Natural killer cell (primary cell): ENCODE measurements around the gene MAPRE3. TPM values are rescaled to one million over a fixed set of nuclear protein-coding genes. Genes with fewer than 3 reads are reported as not detected.

ENCODE experiments used
- ATAC-seq, 3 donors: fragments of 150-1000 bp in 2 of 3; fragments of 200-7000 bp in 1 of 3; cut with Tn5 transposase; 1 replicate in 1 of 3; 2 replicates in 2 of 3; pipeline ENCODE4 v1.10.0; 2021; ENCODE audit warnings: mild to moderate bottlenecking in 2 of 3, moderate library complexity in 2 of 3
- DNase-seq, 2 donors: peaks; one replicate each; pipeline versions ENCODE4 v3.0.0 to v3.0.0-alpha.2; 2013 to 2021; ENCODE audit warnings: mixed read lengths in 1 of 2
- H3K27ac ChIP-seq: one replicate; pipeline ENCODE4 v1.5.1; 2013; ENCODE audit warnings: mild to moderate bottlenecking, low read length
- H3K27me3 ChIP-seq: one replicate; pipeline ENCODE4 v1.6.1; 2013; ENCODE audit warnings: low read length; ENCODE audit not compliant: control insufficient read depth, insufficient read depth
- H3K36me3 ChIP-seq: one replicate; pipeline ENCODE4 v1.6.1; 2013; ENCODE audit warnings: low read length; ENCODE audit not compliant: control insufficient read depth, insufficient read depth
- H3K4me1 ChIP-seq: one replicate; pipeline ENCODE4 v1.6.1; 2013; ENCODE audit warnings: low read length; ENCODE audit not compliant: control insufficient read depth, insufficient read depth
- H3K4me3 ChIP-seq: one replicate; pipeline ENCODE4 v1.5.1; 2013; ENCODE audit warnings: low read length
- H3K9me3 ChIP-seq: one replicate; pipeline ENCODE4 v1.6.1; 2013; ENCODE audit warnings: low read length; ENCODE audit not compliant: control insufficient read depth, insufficient read depth
- H3K27ac Mint-ChIP-seq, 2 donors: one replicate each; pipeline ENCODE4 v1.8.0; 2022; ENCODE audit warnings: mild to moderate bottlenecking in 2 of 2, mixed read lengths in 2 of 2, moderate library complexity in 1 of 2
- H3K27me3 Mint-ChIP-seq, 2 donors: one replicate each; pipeline ENCODE4 v1.8.0; 2022; ENCODE audit warnings: low read depth in 2 of 2, mixed read lengths in 2 of 2
- H3K36me3 Mint-ChIP-seq: one replicate; pipeline ENCODE4 v1.8.0; 2022; ENCODE audit warnings: mixed read lengths
- H3K4me1 Mint-ChIP-seq, 2 donors: one replicate each; pipeline ENCODE4 v1.8.0; 2022; ENCODE audit warnings: mixed read lengths in 2 of 2
- H3K4me3 Mint-ChIP-seq: one replicate; pipeline ENCODE4 v1.8.0; 2022; ENCODE audit warnings: mild to moderate bottlenecking, moderate library complexity, mixed read lengths
- H3K9me3 Mint-ChIP-seq, 2 donors: one replicate each; pipeline ENCODE4 v1.8.0; 2022; ENCODE audit warnings: mixed read lengths in 2 of 2
- WGBS: methylation state at CpG from one replicate; pipeline ENCODE4 v1.1.7; 2013; ENCODE audit warnings: missing lambda C conversion rate; ENCODE audit not compliant: insufficient coverage; 5-methylcytosine and 5-hydroxymethylcytosine counted together
- intact Hi-C: fragments of 100-400 bp; cut with micrococcal nuclease; formaldehyde crosslinking; loops from one replicate; pipeline ENCODE4 v1.14.2; 2022
- total RNA-seq, 4 donors: library from RNA; stranded (reverse); fragments of 120-200 nt in 1 of 4; gene quantifications; one replicate each; pipeline versions ENCODE4 v1.2.3 to v1.2.4, GENCODE V29; 2013 to 2022
- TF ChIP-seq, protein P1 (sequence below): fragments of 200-600 bp; IDR thresholded peaks from one replicate; pipeline ENCODE4 v1.8.0; 2022; ENCODE audit warnings: antibody characterized with exemption

Gene MAPRE3
- total RNA-seq, 3 donors from 2014 or later (not counting 1 experiment from before 2014, with no cell fraction given): 3.9 to 5.0 (median 4.2) TPM

DNA sequence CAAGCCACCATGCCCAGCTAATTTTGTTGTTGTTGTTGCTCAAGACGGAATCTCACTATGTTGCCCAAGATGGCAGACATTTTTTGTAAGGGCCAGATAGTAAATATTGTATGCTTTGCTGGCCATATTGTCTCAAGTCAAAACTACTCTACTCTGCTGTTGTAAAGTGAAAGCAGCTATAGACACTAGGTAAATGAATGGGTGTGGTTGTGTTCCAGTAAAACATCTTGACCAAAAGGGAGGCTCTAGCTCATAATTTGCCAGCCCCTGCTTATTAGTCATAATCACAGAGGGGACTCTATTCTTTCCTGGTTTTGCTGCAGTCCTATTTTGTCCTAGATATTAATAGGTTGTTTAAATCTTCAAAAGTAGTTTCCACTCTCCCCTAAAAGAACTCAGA lies 24.5 kb downstream of the MAPRE3 start:
- no peak for ATAC-seq
- no peaks in the 10 kb centered on the region for H3K36me3 Mint-ChIP-seq

DNA sequence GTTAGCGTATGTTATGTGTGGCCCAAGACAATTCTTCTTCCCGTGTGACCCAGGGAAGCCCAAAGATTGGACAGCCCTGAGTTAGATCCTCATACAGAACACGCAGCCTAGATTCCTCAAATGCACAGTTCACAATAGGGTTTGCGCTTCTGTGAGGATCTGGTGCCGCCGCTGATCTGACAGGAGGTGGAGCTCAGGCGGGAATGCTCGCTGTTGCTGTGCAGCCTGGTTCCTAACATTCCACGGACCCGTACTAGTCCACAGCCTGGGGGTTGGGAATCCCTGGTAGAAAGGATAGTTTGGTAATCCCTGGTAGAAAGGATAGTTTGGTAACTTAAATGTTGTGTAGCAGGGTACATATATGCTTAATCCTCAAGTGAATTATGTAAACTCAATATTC lies 27.0 kb downstream of the MAPRE3 start:
- intact Hi-C loops: no loop called here
- no peaks in the 10 kb centered on the region for H3K36me3 ChIP-seq
- no peaks in the 10 kb centered on the region for H3K9me3 ChIP-seq
- Mint-ChIP-seq H3K4me1 (no peaks in the 10 kb centered on the region), H3K27ac (no peak overlapping the region), H3K9me3 (no peaks in the 10 kb centered on the region), H3K4me3 (no peak overlapping the region), H3K27me3 (peaks cover 3 to 9% of the 10 kb centered on the region in 2 donors), H3K36me3 (no peaks in the 10 kb centered on the region)
- TF ChIP-seq, protein P1, sequence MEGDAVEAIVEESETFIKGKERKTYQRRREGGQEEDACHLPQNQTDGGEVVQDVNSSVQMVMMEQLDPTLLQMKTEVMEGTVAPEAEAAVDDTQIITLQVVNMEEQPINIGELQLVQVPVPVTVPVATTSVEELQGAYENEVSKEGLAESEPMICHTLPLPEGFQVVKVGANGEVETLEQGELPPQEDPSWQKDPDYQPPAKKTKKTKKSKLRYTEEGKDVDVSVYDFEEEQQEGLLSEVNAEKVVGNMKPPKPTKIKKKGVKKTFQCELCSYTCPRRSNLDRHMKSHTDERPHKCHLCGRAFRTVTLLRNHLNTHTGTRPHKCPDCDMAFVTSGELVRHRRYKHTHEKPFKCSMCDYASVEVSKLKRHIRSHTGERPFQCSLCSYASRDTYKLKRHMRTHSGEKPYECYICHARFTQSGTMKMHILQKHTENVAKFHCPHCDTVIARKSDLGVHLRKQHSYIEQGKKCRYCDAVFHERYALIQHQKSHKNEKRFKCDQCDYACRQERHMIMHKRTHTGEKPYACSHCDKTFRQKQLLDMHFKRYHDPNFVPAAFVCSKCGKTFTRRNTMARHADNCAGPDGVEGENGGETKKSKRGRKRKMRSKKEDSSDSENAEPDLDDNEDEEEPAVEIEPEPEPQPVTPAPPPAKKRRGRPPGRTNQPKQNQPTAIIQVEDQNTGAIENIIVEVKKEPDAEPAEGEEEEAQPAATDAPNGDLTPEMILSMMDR: no peak
- 92% methylated on average over 10 of the region's 10 CpGs for WGBS
- ATAC-seq: no peak
- DNase-seq: no peak
- no peak overlapping the region for H3K27ac ChIP-seq
- no peaks in the 10 kb centered on the region for H3K4me1 ChIP-seq
- no peaks in the 10 kb centered on the region for H3K27me3 ChIP-seq
- H3K4me3 ChIP-seq: no peak overlapping the region

More for the DNA sequence above, 24.5 kb downstream of the MAPRE3 start:
- Mint-ChIP-seq H3K27ac (no peak overlapping the region), H3K4me3 (no peak overlapping the region), H3K4me1 (no peaks in the 10 kb centered on the region), H3K27me3 (peaks cover 0 to 3% of the 10 kb centered on the region in 2 donors), H3K9me3 (no peaks in the 10 kb centered on the region)
- DNase-seq: no peak
- no peaks in the 10 kb centered on the region for H3K9me3 ChIP-seq
- H3K4me3 ChIP-seq: no peak overlapping the region
- WGBS: 91% methylated on average over 1 of the region's 1 CpG
- no peaks in the 10 kb centered on the region for H3K4me1 ChIP-seq
- intact Hi-C loops: no loop called here
- no peak overlapping the region for H3K27ac ChIP-seq
- H3K36me3 ChIP-seq: no peaks in the 10 kb centered on the region
- H3K27me3 ChIP-seq: no peaks in the 10 kb centered on the region
- TF ChIP-seq, protein P1: no peak

- no peak overlapping the region for H3K27ac ChIP-seq
- 89% methylated on average over 1 of the region's 1 CpG for WGBS
- no peak overlapping the region for H3K4me3 ChIP-seq
- H3K36me3 Mint-ChIP-seq: no peaks in the 10 kb centered on the region
- no peaks in the 10 kb centered on the region for H3K27me3 ChIP-seq
- ATAC-seq: no peak
- H3K4me1 ChIP-seq: no peaks in the 10 kb centered on the region
- intact Hi-C loops: no loop called here
- no peaks in the 10 kb centered on the region for H3K4me1 Mint-ChIP-seq
- no peak overlapping the region for H3K4me3 Mint-ChIP-seq
- H3K27ac Mint-ChIP-seq: no peak overlapping the region
- peaks cover 3 to 9% of the 10 kb centered on the region in 2 donors for H3K27me3 Mint-ChIP-seq
- TF ChIP-seq, protein P1: no peak
- H3K36me3 ChIP-seq: no peaks in the 10 kb centered on the region
- no peak for DNase-seq
- H3K9me3 ChIP-seq: no peaks in the 10 kb centered on the region
- H3K9me3 Mint-ChIP-seq: no peaks in the 10 kb centered on the region
Observed at GRCh38 chr2:26998323-26998722, 27.9 kb downstream of the MAPRE3 start.

DNA sequence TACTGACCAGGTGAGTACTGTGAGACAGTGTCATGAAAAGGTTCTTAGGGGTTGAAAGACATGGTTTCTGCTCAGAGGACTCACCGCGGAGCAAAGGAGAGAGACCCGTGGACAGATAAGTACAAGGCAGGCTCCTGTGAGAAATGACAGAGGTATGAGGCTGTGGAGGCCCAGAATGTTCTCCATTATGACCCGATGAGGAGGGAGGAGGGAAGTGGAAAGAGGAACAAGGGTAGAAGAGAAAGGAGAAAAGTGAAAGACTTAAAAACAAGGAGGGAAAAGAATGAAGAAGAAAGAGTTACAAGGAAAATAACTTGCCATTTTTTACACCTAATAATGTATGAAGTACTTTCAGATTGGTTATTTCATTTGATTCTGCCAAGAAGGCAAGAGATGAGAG lies 29.8 kb downstream of the MAPRE3 start:
- Histone ChIP-seq H3K9me3 (no peaks in the 10 kb centered on the region), H3K27ac (no peak overlapping the region), H3K27me3 (no peaks in the 10 kb centered on the region), H3K4me3 (no peak overlapping the region), H3K4me1 (no peaks in the 10 kb centered on the region), H3K36me3 (no peaks in the 10 kb centered on the region)
- 58% methylated on average over 4 of the region's 4 CpGs for WGBS
- TF ChIP-seq, protein P1: no peak
- Mint-ChIP-seq H3K27ac (no peak overlapping the region), H3K27me3 (peaks cover 9% of the 10 kb centered on the region in 2 donors), H3K36me3 (no peaks in the 10 kb centered on the region), H3K4me1 (no peaks in the 10 kb centered on the region), H3K9me3 (no peaks in the 10 kb centered on the region), H3K4me3 (no peak overlapping the region)
- intact Hi-C loops: no loop called here
- DNase-seq (no peak), ATAC-seq (no peak)
